HTERT RPE-1 (cell line): Measurements from ENCODE around the gene LCP2.

Source experiments
- in situ Hi-C: fragments of 300-500 bp; cut with MboI; formaldehyde crosslinking; loops from 4 replicates; pipeline ENCODE4 v1.14.3; 2020; ENCODE audit warnings: low sequenced_read_pairs

Gene LCP2

DNA sequence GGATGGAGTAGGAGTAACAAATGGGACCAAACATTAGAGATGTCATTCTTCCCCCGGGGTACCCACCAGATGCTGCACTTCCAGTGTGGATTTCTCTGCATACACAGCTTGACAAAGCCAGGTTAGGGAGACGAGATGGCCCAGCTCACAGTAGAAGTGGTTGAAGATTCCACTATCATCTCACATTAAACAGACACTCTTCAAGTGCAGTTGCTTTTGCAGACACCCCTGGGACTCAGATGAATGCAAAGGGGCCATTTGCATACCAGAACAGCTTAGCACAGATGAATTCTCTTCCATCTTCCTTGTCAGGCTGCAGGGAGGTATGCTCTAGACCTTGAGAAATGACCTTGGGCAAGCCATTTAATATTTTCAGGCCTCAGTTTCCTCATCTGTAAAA, 77.4 kb downstream of the LCP2 start:
- in situ Hi-C loops: no loop called here

GRCh38 chr5:170219615-170220014, 78.0 kb downstream of the LCP2 start:
- in situ Hi-C loops: no loop called here

DNA sequence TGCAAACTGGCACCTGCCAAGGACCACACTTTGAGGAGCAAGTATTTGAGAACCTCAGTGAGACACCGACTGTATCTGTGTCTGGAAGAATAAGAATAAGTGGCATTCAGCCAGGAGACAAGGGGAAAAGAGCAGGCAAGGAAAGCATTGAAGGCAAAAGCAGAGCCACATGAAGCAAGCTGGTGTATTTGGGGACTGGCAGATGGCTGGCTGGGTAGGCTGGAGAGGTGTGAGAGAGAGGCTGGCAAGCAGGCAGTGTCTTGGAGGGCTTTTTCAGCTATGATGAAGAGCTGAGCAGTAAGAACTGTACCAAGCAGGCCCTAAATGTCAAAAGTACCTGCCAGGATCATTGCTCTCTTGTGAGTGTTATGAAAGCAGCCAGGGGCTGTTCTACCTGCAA, 78.9 kb downstream of the LCP2 start:
- in situ Hi-C loops: no loop called here

DNA sequence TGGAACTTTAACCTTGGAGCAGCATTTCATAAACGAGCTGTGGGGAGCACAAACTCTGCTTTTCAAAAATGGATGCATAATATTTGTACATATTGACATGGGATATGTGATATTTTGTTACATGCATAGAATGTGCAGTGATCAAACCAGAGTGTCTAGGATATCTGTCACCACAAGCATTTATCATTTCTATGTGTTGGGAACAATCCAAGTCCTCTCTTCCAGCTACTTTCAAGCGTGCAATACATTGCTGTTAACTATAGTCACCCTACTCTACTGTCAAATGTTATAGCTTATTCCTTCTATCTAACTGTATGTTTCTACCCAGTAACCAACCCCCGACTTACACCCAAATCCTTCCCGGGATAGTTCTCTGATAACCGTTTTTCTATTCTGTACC, 79.7 kb downstream of the LCP2 start:
- in situ Hi-C loops: no loop called here

- in situ Hi-C loops: no loop called here
Observed at GRCh38 chr5:170216257-170216864, 81.2 kb downstream of the LCP2 start.

DNA sequence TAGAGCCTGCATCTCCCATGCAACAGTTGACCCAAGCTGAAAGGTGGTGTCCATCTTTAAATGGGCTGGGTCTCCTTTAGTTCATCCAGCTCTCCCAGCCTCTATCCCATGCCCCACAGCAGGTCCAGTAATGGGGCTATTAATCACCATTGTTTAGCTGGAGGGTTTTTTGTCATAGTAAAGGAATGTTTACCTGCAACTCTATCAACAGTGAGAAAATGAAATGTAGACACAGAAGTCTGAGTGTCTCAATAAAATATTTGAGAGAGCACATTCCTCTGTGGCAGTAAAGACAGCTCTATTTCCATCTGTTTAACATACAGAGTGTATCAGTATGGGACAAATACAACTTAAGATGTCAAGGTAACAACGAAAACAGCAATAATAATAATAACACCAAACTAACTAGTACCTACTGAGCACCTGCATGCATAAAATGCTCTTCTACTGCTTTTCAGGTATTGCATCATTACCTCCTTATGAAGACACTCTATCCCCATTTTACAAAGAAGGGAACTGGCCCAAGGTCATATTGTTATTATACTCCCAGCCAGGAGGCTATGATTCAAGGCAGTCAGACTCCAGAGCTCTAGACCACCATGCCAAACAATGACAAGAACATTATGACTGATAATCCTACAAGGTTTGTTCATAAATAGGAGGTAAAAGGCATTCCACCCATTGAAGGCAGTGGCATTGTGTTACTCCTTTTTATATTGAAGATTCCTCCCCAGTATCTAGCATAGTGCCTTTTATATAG, 85.8 kb downstream of the LCP2 start:
- in situ Hi-C loops: no loop called here

DNA sequence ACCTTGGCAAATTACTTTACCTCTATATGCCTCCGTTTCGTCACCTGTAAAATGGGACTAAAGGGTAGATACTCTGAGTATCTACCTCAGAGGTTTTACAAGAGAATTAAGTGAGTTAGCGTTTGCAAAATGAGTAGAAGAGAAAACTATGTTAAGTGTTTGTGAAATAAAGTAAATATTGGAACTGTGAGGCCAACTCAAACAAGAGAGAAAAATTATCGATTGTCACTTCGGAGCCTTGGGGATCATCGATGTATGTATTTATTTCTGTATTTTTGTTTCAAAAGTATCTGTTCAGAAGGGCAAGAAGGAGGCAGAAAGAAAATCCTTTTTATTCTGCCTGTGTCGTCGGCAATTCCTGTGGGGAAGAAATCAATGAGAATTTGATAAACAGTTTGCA, 90.6 kb downstream of the LCP2 start:
- in situ Hi-C loops: no loop called here

GRCh38 chr5:170206216-170206615, 91.4 kb downstream of the LCP2 start:
- in situ Hi-C loops: no loop called here

- in situ Hi-C loops: no loop called here
Observed at GRCh38 chr5:170204202-170204601, 93.4 kb downstream of the LCP2 start.

DNA sequence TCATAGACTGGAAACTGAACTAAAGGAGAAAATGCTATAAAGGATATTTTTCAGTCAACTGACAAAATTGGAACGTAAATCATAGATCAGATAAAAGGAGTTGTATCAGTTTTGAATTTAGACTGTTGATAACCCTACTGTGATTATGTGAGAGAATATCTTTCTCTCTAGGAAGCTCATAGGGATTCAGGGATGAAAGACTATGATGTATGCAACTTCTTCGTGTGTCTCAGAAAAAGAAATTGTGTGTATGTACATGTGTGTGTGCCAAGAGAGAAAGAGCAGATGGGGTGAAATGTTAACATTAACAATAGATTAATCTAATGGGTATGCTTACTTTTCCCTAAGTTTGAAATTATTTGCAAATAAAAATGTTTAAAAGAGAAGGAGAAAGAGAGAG, 95.5 kb downstream of the LCP2 start:
- in situ Hi-C loops: no loop called here

GRCh38 chr5:170201311-170201710, 96.3 kb downstream of the LCP2 start:
- in situ Hi-C loops: no loop called here

DNA sequence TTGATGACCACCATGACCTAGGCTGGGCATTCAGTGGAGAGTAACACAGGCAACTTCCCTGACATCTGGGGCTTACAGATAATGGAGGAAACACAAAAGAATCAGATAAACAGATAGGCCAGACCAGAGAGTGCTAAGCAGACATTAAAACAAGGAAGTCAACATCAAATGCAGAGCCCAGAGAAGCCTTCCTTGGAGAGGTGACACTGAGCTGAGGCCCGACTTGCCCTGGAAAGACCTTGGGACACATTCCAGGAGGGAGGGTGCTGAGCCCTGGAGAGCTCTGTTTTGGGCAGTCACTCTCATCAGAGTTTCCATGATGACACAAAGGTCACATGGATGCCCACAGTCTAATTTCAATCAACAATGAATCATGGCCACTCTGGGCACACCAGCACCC, 96.7 kb downstream of the LCP2 start:
- in situ Hi-C loops: no loop called here
